ENCODE measurements around the gene NDRG3. TPM values are rescaled to one million over a fixed set of nuclear protein-coding genes. Genes with fewer than 3 reads are reported as not detected.

Gene NDRG3
- total and polyA plus RNA-seq, 10 of the 15 experiments (the other 5 are each of a cell fraction or from before 2014, with no cell fraction given) = 11.2 to 29.7 (median 14.9) TPM

- TF ChIP-seq BACH1 (IDR thresholded peaks at IDR 0.05; ENCODE audit: borderline replicate concordance) = peak; percentile 32; the same call in 1 of the 2 replicates
- 0 out of 2 replicates have a peak, but pooled peaks have one; percentile 25 for TF ChIP-seq CREB1 (IDR thresholded peaks at IDR 0.05; ENCODE audit: low read depth)
- peak; percentile 74; the same call in 1 of the 2 replicates for TF ChIP-seq TARDBP (IDR thresholded peaks at IDR 0.05; ENCODE audit: borderline replicate concordance)
- peak; percentile 29; the same call in 1 of the 2 replicates for TF ChIP-seq ZBTB40 (IDR thresholded peaks at IDR 0.05; ENCODE audit: borderline replicate concordance)
- peak; percentile 57; the same call in 1 of the 2 replicates for TF ChIP-seq LARP7 (IDR thresholded peaks at IDR 0.05)
- TF ChIP-seq SMARCA5 (IDR thresholded peaks at IDR 0.05) = peak; percentile 67; the same call in 1 of the 2 replicates
- peak in 1 of 2 experiments; percentile 80; a peak in 2 of 4 replicates for TF ChIP-seq BHLHE40 (IDR thresholded peaks at IDR 0.05; ENCODE audit: borderline replicate concordance in 1 of 2, low read depth in 2 of 2, low read length in 1 of 2)
- peak; percentile 95 for TF ChIP-seq IKZF1 (conservative IDR thresholded peaks at IDR 0.05)
- peak; percentile 63 for TF ChIP-seq POLR2A (IDR thresholded peaks at IDR 0.05; ENCODE audit: low read depth, low read length)
- peak in 1 of 3 experiments; percentile 10; a peak in 2 of 6 replicates for TF ChIP-seq CTCF (IDR thresholded peaks at IDR 0.05 in 2 of 3, conservative IDR thresholded peaks at IDR 0.05 in 1 of 3; ENCODE audit: control insufficient read depth in 2 of 3, extremely low read depth in 1 of 3, insufficient read depth in 1 of 3, low read depth in 3 of 3, low read length in 3 of 3)
- TF ChIP-seq HCFC1 (IDR thresholded peaks at IDR 0.05; ENCODE audit: low read length) = peak; percentile 88
- 0 out of 2 replicates have a peak, but pooled peaks have one; percentile 43 for TF ChIP-seq CREM (IDR thresholded peaks at IDR 0.05; ENCODE audit: low read depth)
- no peak for TF ChIP-seq KDM1A (IDR thresholded peaks at IDR 0.05; ENCODE audit: borderline replicate concordance)
- TF ChIP-seq RUNX3 (IDR thresholded peaks at IDR 0.05; ENCODE audit: low read length) = no peak
- peak; percentile 51; the same call in 1 of the 2 replicates for TF ChIP-seq POLR2AphosphoS5 (IDR thresholded peaks at IDR 0.05; ENCODE audit: low read length)
- TF ChIP-seq NRF1 (conservative IDR thresholded peaks at IDR 0.05; ENCODE audit: low read depth, low read length) = peak; percentile 75
These were observed at the start of gene NDRG3 (continued) for GRCh38 chr20:36745927-36746659.
